ENCODE measurements around the gene MRPL11. TPM values are rescaled to one million over a fixed set of nuclear protein-coding genes. Genes with fewer than 3 reads are reported as not detected.

MRPL11 gene
- total and polyA plus RNA-seq, 2 of the 13 experiments (the other 11 are each of a cell fraction or from before 2014, with no cell fraction given), result 72.9 to 176 TPM

- TF ChIP-seq PRDM10 (CRISPR knock-in tag; IDR thresholded peaks at IDR 0.05; ENCODE audit: low read depth) (peak; percentile 98), LRRFIP1 (CRISPR knock-in tag; conservative IDR thresholded peaks at IDR 0.05) (peak; percentile 100), ZBTB14 (CRISPR knock-in tag; IDR thresholded peaks at IDR 0.05) (peak; percentile 94), TEAD3 (CRISPR knock-in tag; optimal IDR thresholded peaks at IDR 0.05; ENCODE audit: borderline replicate concordance) (peak; percentile 99), ZNF777 (CRISPR knock-in tag; IDR thresholded peaks at IDR 0.05) (peak; percentile 100), ARID5B (CRISPR knock-in tag; IDR thresholded peaks at IDR 0.05) (peak; percentile 100), NAIF1 (CRISPR knock-in tag; IDR thresholded peaks at IDR 0.05; ENCODE audit: borderline replicate concordance) (peak; percentile 99), ZNF10 (CRISPR knock-in tag; IDR thresholded peaks at IDR 0.05; ENCODE audit: borderline replicate concordance, low read depth) (peak; percentile 100), FOXO1 (CRISPR knock-in tag; IDR thresholded peaks at IDR 0.05) (peak; percentile 100), ZNF235 (CRISPR knock-in tag; IDR thresholded peaks at IDR 0.05; ENCODE audit: borderline replicate concordance) (peak; percentile 100), TIGD3 (CRISPR knock-in tag; IDR thresholded peaks at IDR 0.05; ENCODE audit: borderline replicate concordance) (peak; percentile 100), KLF13 (CRISPR knock-in tag; IDR thresholded peaks at IDR 0.05) (peak; percentile 100), HNRNPLL (IDR thresholded peaks at IDR 0.05; ENCODE audit: low read depth, low read length, poor library complexity, severe bottlenecking) (peak; percentile 67), ZNF329 (CRISPR knock-in tag; IDR thresholded peaks at IDR 0.05; ENCODE audit: low read depth) (peak; percentile 100), ZNF34 (CRISPR knock-in tag; IDR thresholded peaks at IDR 0.05; ENCODE audit: borderline replicate concordance) (peak; percentile 100)
Measured at GRCh38 chr11:66421492-66422205, 17.0 kb downstream of the MRPL11 start (continued).

All from HepG2 (cell line).